GM21786 (cell line): Measurements from ENCODE around the gene CCDC73.
"Not testable (repeated sequence)": the region's sequence is repeated elsewhere in the genome, so short reads cannot be mapped to it uniquely, and the experiment has no call there.

Experiments
- ATAC-seq: cut with Tn5 transposase; IDR thresholded peaks from one replicate; pipeline ENCODE4 v1.9.1; 2021; ENCODE audit not compliant: unreplicated experiment

CCDC73 gene

DNA sequence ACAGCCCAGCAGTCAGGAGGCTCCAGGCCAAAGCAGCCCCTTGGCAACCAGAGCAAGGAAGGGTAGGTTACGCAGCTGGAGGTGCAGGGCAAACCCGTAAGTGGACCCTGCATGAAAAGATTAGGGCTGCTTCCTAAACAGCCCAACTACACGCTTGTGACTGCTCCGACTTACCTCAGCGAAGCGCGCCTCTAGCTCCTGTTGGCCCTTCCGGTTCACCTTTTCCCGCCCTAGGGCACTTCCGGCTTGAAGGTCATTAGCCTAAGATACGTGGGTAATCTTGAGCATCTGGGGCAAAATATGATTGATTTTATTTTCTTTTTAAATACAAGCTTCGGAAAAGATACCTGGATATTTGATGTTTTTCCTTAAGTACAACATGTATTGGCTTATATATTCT, at the start of gene CCDC73:
TSS of gene CCDC73 (minus strand) at position 224 of the 400 bp plus-strand sequence. CDS start 34,419 bp downstream, outside the sequence.
- no peak for ATAC-seq

DNA sequence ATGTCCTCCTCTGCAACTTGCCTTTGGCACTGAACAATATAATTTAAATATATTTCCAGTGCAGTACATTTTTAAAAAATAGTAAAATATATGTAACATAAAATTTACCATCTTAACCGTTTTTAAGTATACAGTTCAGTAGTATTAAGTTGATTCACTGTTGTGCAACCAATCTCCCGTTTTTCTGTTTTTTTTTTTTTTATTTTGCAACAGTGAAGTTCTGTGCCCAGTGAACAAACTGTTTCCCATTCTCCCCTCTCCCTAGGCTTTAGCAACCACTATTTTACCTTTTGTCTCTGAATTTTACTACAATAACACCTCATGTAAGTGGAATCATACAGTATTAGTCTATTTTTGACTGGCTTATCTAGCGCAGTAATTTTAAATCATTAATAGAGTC, 49.1 kb upstream of the CCDC73 start:
- ATAC-seq: no peak

DNA sequence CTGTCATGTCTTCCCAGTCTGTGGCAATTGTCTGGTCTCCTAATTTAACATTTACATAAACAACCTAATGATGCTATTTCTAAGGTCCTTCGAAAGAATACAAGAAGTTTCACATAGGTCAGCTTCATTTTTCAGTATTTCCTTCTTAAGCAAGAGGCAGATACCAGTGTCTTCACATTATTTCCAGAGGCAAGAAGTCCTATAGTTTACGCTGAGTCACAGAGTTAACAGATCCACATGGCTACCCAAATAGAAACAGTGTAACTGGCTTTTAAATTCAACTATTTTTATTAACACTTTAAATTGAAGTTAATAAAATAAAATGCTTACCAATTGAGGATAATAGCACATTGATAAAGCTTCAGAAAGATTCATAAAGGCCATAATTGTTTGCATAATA, 46.1 kb upstream of the CCDC73 start:
- no peak for ATAC-seq

DNA sequence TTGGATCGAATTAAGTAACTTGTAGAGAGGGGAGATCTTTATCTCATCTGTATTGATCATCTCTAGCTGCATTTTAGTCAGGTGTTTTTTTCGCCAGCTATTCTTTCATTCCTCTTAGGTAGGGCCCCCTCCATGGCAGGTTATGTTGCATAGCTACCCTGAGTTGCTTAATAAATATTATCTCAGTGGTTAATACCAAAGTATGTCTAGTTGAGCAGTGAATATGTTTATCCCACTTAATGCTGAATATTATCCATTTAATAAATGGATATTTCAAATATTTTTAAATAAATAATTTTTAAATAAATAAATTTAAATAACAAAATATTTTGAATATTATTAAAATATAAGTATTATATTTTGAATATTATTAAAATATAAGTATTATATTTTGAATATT, 44.8 kb upstream of the CCDC73 start:
- no peak for ATAC-seq

DNA sequence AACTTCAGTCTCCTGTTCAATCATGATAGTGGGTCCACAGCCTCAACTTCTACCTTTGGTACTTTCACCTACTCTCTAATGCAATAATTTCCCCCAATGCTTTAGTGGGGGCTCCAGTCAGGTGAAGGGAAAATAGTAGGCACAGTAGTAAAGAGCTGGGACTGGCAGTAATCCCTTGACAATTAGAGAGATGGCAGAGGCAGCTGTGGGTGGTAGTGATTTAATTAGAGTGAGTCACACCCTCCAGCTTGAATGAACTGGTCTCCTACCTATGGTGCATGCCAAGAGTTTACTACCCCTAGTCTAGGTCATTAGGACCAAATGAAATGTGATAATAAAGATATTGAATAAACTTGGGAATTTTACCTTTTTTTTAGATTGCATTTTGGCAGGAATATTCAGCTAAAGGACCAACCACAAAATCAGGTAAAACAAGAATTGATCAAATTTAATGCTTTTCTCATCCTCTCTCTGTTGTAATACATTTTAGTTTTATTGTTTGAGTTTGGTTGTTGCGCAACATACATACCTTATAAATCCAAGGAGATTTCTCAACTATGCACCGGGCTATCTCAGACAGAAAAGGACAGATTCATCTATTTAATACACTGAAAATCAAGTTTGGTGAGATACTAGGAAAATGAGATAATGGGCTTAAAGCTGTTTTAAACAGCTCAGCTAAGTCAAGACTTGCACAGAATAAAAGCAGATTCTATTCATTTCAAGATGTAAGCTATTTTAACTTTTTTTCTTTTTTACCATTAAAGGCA, 44.2 kb upstream of the CCDC73 start:
- no peak for ATAC-seq

DNA sequence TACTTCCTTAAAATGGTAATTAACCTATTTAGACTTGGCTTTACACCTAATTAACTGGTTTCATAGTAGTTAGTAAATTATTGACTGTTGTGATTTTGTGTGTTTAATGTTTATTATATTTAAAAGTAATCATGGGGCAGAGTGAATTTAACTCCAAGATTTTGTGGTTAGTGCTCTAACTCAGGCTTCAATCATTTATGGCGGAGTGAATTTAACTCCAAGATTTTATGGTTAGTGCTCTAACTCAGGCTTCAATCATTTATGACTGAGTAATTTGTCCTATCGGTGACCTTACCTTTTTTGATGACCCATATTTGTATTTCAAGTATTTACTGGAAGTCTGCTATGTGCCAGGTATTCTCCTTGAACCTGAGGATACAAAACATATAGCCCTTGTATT, 42.5 kb upstream of the CCDC73 start:
- no peak for ATAC-seq

DNA sequence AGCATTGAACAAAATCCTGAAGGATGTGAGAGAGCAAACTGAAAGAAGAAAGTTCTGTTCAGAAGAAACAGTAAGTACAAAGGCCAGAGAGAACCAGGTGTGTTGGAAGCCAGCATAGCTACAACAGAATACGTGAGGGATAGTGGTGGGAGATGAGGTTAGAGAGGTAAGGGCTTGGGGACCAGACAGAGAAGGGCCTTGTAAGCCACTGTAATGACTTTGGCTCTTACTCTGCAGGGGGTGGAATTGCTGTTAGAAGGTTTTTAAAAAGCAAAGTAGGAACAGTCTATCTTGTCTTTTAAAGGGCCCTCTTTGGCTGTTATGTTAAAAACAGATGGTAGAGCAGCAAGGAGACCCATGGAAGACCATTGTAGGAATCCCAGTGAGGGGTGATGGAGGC, 39.5 kb upstream of the CCDC73 start:
- no peak for ATAC-seq

DNA sequence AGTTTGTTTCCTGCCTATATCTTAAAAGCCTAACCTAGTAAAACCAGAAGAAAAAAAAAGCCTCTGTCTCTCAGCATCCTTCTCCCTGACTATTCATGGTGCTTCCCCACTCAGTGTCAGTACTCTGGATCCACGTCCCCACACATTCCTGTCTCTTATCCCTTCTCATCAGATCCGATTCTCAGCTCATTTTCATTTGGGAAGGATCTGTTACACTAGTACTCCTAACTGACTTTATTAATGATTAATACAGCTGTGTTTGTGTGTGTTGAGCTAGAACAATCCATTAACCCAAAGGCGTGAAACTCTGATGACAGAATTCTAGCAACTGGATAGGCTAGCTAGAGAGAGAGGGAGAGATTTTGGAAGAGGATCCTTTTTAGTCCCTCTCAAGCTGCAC, 36.8 kb upstream of the CCDC73 start:
- no peak for ATAC-seq

DNA sequence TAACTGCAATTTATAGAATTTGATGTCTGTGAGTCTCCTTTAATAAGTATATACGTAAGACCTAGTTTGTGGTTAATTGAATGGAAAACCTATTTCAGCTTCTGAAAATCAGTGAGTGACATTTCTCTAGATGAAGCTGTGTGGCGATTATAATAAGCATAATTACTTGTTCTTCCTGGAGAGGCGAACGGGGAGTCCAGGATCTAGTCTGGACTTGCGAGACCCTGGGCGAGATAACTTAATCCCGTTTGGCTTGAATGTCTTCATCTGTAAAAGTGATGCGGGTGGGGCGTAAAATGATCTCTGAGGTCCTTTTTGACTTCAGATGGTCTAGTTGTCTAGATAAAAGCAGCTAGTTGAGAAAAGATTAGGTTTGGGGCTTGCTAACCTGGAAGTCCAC, 36.3 kb upstream of the CCDC73 start:
- no peak for ATAC-seq

DNA sequence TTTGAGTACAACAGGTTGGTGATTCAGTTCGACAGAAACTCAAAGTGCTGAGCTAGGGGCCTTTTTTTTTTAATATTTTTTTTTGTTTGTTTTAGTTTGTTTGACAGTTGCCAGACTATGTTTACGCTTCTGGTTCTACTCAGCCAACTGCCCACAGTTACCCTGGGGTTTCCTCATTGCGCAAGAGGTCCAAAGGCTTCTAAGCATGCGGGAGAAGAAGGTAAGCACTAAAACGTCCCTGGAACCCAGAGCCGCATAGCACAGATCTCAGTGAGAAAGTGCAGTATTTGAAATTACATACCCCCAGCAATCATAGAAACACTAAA, 35.9 kb upstream of the CCDC73 start:
- no peak for ATAC-seq

DNA sequence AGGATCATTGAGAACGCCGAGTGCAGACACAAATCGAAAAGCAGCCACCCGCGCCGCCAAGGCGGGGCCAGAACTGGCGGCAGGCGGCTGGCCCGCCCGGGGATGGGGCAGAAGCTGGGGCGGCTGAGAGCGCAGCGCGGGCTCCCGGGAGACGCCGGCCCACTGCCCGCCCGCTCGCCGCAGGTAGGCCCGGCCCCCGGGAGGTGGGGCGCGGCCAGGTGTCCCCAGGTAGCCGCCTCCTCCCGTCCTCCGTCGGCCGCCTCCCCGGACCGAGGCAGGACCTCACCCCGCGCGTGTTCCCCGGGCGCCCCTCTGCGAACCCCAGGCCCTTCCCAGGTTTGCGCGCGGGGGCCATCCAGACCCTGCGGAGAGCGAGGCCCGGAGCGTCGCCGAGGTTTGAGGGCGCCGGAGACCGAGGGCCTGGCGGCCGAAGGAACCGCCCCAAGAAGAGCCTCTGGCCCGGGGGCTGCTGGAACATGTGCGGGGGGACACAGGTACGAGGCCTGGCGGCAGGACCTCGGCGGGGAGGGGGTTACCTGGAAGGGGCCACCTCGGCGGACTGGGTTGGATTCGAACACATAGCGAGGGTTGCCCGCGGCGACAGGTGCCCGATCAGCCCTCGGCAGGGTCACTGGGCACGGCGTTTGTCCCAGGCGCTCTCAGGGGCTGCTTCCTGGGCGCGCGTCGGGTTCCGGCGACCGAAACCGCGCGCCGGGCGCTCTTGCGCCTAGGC, 35.4 kb upstream of the CCDC73 start, which contains the start of gene PRRG4:
TSS of gene PRRG4 (plus strand) at position 248 of the 733 bp plus-strand sequence. CDS start 603 bp downstream, outside the sequence.
- ATAC-seq: peak; percentile 79

DNA sequence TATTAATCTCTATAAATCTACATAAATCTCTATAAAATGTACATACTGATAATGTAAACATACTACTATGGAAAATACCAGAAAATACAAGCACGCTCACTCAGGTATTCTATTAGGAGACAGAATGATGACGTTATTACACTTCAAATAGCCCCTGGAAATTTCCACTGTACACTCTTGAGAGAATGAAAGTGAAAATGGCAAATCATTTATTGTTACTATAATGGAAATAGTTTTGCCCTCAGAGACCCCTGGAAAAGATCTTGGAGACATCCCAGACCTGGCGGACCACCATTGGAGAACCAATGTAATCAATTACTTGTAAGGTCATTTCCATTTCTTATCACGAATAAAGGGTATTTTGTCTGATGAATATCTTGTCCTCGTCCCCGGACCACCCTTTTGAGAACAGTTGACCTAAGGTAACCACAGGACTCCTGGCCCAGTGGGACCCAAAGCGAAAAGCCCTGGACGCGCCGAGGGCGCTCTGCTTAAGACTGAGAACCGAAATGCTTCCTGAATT, 34.8 kb upstream of the CCDC73 start:
- peak; percentile 49 for ATAC-seq

DNA sequence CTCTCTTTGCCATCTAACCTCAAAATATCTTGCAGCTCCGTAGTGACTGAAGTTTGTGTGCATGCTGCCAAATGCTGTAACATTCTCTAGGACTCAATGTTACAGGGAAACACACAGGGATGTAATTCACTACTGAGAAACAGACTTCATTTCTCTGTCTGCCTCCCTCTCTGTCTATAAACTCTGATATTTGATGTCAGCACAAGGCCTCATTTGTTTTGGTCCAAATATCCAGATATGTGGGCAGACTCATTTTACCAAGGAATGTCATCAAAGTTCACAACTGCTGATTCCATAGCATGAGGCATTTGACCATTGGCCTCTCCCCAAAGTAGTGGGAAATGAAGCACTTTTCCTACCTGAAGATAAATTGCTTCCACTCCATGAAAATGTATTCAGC, 32.8 kb upstream of the CCDC73 start:
- ATAC-seq: no peak

DNA sequence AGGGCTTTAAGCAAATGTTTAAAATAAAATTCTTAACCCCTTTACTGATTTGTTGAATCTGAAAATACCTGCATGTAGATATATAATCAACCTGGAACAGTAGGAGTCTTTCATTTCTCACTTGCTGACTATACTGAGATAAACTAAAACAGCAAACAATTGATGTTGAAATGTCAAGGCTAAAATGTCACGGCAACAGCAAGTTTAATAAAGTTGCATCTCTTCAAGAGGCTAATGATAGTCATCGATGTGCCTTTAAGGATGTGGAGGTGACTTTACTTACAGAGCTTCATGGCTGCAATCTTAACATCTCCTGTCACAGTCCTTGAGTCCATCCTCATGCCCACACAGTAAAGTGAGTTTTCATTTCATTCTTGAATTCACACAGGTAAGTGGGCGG, 31.7 kb upstream of the CCDC73 start:
- no peak for ATAC-seq

DNA sequence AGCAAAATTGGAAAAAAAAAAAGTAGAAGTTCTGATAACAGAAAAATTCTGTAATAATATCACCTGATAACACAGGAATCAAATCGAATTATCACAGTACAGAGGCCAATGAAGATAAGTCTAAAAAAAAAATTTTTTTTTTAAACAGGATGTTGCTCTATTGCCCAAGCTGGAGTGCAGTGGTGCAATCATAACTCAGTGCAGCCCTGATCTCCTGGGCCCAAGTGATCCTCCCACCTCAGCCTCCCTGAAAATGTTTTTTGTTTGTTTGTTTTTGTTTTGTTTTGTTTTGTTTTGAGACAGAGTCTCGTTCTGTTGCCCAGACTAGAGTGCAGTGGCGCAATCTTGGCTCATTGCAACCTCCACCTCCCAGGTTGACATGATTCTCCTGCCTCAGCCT, 29.2 kb upstream of the CCDC73 start:
- ATAC-seq: not testable (repeated sequence)

DNA sequence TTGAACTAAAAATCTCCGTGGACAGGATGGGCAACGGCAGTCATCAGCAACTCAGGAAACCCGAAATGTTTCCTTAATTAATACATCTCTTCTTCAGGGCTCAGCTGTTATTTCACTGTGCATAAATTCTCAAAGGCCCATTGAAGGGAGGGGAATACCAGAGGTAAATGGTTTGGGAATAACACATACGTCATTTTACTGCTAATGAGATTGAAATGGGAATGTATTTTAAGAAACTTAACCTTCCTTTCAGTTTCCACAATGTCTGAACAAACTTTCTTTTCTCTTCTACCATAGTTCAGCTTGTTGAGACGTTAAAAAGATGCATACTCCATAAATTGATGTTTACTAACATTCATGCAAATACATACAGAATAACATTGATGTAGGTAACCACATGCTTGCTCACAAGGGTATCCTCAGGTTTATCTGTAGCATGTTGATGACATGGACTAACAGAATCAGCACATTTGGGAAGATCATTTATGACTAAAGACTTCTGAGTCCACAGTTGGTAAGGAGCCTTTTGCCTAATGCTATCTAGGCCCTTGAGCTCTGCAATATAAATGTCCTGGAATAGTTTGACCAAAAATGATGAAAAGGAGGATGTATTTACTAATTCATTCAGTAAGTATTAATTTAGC, 27.6 kb upstream of the CCDC73 start:
- no peak for ATAC-seq

DNA sequence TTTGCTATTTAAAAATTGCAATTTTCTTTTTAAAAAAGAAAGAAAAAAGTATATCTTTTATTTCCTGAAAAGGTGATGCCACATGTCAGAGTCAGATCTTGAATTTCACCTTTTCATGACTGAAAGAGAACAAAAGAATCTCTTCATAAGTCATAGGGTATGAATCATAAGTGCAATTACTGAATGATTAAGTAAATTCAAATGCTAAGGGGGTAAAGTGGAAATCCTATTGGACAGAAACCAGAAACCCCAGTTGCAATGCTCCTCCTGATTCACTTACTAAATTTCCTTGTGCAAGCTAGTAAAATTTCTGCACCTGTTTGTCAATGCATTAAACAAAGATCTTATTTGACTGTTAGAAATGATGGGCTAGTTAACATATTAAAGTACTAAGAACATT, 27.1 kb upstream of the CCDC73 start:
- ATAC-seq: no peak

DNA sequence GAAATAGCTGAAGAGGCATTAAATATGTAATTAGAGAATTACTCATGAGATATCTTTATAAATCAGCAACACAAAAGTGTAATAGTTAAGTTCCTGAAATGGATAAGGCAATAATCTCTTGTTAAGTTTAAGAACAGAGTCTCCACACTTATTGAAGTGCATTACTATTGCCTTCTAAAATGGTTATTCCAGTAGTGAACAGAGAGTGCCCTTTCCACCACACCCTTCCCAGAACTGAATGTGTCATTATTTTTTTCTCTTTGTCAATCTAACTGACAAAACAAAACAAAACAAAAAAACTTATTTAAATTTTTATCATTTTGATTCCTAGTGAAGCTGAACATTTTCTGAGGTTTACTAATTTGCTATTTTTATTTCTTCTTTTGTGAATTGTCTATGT, 26.0 kb upstream of the CCDC73 start:
- ATAC-seq: no peak

DNA sequence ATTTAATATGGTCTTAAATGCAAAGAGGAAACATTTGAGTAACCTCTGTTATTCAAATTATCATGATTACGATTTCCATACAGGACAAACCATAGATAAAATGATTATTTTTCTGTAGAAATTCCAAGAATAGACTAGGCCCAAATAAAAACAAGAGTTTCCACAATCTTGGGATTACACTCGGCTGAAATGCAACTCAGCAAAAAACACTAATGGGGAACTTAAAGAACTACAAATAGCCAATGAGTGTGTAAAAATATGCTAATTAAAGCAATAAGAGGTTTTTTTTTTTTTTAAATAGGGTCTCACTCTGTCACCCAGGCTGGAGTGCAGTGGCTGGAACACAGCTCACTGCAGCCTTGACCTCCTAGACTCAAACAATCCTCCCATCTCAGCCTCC, 24.7 kb upstream of the CCDC73 start:
- no peak for ATAC-seq

DNA sequence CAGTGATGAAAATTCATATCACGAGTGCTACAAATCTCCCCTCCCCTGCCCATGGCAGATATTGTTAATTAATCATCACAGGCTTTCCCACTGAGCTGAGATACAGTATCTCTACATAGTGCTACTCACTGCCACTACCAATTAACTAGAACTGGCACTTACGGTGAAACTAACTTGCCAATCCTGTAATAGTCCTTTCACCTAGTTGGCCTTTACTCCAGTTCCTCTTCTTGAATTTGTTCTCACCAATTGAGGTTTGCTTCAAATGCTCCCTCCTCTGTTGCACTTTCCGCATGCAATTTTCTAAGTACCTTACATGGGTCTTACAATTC, 23.4 kb upstream of the CCDC73 start:
- ATAC-seq: no peak

DNA sequence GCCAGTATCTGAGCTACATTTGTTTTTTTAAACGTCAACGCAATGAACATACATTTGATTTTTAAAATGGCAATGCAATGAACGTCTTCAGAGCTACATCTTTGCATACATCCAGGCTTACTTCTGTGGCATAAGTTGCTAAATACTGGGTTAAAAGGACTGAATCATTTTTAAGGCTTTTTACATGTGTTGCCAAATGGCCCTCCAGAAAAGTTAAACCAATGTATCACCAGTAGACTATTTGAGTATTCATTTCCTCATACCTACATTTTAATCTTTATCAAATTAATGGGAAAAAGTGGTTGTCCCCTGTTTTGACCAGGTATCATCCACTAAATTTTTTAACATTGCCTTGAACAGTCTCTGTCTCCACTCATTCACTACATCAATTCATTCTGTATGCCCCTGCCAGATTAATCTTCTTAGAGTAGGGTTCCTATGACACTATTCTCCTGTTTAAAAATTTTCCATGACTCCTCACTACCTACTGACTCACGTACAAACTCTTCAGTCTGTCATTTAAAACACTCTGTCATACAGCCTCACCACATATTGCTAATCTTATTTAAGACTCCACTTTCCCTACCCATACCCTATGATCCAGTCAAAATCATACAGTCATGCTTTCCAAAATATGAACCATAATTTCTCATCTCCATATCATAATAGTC, 22.9 kb upstream of the CCDC73 start:
- no peak for ATAC-seq
